CD4-positive, alpha-beta T cell (primary cell): ENCODE data around the gene PIK3AP1. TPM values are rescaled to one million over a fixed set of nuclear protein-coding genes. Genes with fewer than 3 reads are reported as not detected.
"Not testable (repeated sequence)": the region's sequence is repeated elsewhere in the genome, so short reads cannot be mapped to it uniquely, and the experiment has no call there.

Experiments
- ATAC-seq: fragments of 200-7000 bp; cut with Tn5 transposase; one replicate; pipeline ENCODE4 v1.10.0; 2022; ENCODE audit warnings: mild to moderate bottlenecking; ENCODE audit not compliant: poor library complexity
- CTCF ChIA-PET: fragments of 350-600 bp; sonication (Branson Sonifier 250); formaldehyde crosslinking; loops from one replicate; lab custom pipeline; 2021; ENCODE audit warnings: antibody characterized with exemption, inconsistent platforms; lab: Charles Lee
- POLR2A ChIA-PET: fragments of 350-600 bp; sonication (Branson Sonifier 250); formaldehyde crosslinking; loops from one replicate; lab custom pipeline; 2021; ENCODE audit warnings: antibody characterized with exemption, inconsistent platforms; lab: Charles Lee
- DNase-seq, 14 experiments: peaks; one replicate each; pipeline ENCODE4 v3.0.0-alpha.2; 2013 to 2020; ENCODE audit warnings: mixed read lengths in 2 of 14
- H3K27ac ChIP-seq, 2 donors: one replicate each; pipeline versions ENCODE4 v1.5.1 to v1.7.0; 2013; ENCODE audit warnings: low read length in 2 of 2, low read depth in 1 of 2, mild to moderate bottlenecking in 1 of 2
- H3K27me3 ChIP-seq, 2 experiments: 1 replicate in 1 of 2; 2 replicates in 1 of 2; pipeline versions ENCODE4 v1.6.1 to v1.7.0; 2013; ENCODE audit warnings: low read length in 2 of 2, control low read depth in 1 of 2, mild to moderate bottlenecking in 1 of 2, moderate library complexity in 1 of 2; ENCODE audit not compliant: insufficient read depth in 2 of 2, control insufficient read depth in 1 of 2
- H3K36me3 ChIP-seq: one replicate; pipeline ENCODE4 v1.6.1; 2013; ENCODE audit warnings: low read length, control low read depth; ENCODE audit not compliant: insufficient read depth
- H3K4me1 ChIP-seq: one replicate; pipeline ENCODE4 v1.6.1; 2013; ENCODE audit warnings: low read length, control low read depth; ENCODE audit not compliant: insufficient read depth
- H3K4me3 ChIP-seq: one replicate; pipeline ENCODE4 v1.5.1; 2013; ENCODE audit warnings: mild to moderate bottlenecking, low read length, moderate library complexity
- H3K9me3 ChIP-seq, 2 experiments: 1 replicate in 1 of 2; 2 replicates in 1 of 2; pipeline versions ENCODE4 v1.6.1 to v1.7.0; 2013; ENCODE audit warnings: low read length in 2 of 2, mild to moderate bottlenecking in 2 of 2, control low read depth in 1 of 2, moderate library complexity in 1 of 2; ENCODE audit not compliant: control insufficient read depth in 1 of 2, insufficient read depth in 1 of 2
- H3K27ac Mint-ChIP-seq: one replicate; pipeline ENCODE4 v1.8.0; 2020; ENCODE audit warnings: mixed read lengths
- H3K27me3 Mint-ChIP-seq: one replicate; pipeline ENCODE4 v1.8.0; 2021; ENCODE audit warnings: mixed read lengths
- H3K36me3 Mint-ChIP-seq: one replicate; pipeline ENCODE4 v1.8.0; 2021; ENCODE audit warnings: low read depth, mixed read lengths
- H3K4me1 Mint-ChIP-seq: one replicate; pipeline ENCODE4 v1.8.0; 2021; ENCODE audit warnings: low read depth, mixed read lengths
- H3K4me3 Mint-ChIP-seq: one replicate; pipeline ENCODE4 v1.8.0; 2020; ENCODE audit warnings: mild to moderate bottlenecking, mixed read lengths
- H3K9me3 Mint-ChIP-seq: one replicate; pipeline ENCODE4 v1.8.0; 2020; ENCODE audit warnings: mixed read lengths
- CTCF ChIP-seq: fragments of 200-600 bp; IDR thresholded peaks from one replicate; pipeline ENCODE4 v1.8.0; 2022; ENCODE audit warnings: antibody characterized with exemption, mild to moderate bottlenecking
- intact Hi-C, 2 experiments: fragments of 100-400 bp; cut with DNase I in 1 of 2; cut with micrococcal nuclease in 1 of 2; formaldehyde crosslinking; loops; one replicate each; pipeline versions ENCODE4 v1.15.1 to v1.9.0; 2023 to 2025; cut with DNase I, micrococcal nuclease
- total RNA-seq, 174 experiments: library from RNA in 2 of 174; stranded (reverse) in 2 of 174; gene quantifications; one replicate each; pipeline ENCODE4 v1.2.3 and lab custom pipeline; 2021 to 2026

PIK3AP1 gene
- total RNA-seq, 2 experiments from 2014 or later: 0.58 to 0.59 TPM

DNA sequence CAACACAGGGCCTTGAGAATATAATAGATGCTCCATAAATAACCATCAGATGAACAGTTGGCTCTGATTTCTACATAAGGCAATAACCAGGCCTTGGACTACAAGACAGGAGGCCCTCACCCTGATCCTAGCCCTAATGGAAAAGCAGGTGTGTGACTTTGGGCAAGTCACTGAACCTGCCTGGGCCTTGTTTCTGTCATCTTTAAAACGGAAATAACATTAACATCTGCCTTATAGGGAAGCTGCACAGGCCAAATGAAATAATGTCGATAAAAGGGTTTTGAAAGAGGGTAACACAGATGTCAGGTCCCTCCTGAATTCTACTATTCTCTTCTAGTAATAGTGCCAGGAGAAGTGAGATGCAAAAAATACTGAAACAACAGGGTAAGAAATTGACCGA lies 20.7 kb downstream of the PIK3AP1 start:
- Histone ChIP-seq H3K4me1 (no peaks in the 10 kb centered on the region), H3K4me3 (no peak overlapping the region), H3K27me3 (no peaks in the 10 kb centered on the region), H3K27ac (no peak overlapping the region), H3K36me3 (no peaks in the 10 kb centered on the region), H3K9me3 (no peaks in the 10 kb centered on the region)
- no peak for DNase-seq
- TF ChIP-seq CTCF: no peak
- H3K9me3 Mint-ChIP-seq: no peaks in the 10 kb centered on the region
- H3K27me3 Mint-ChIP-seq: no peaks in the 10 kb centered on the region
- ChIA-PET POLR2A (no interaction called here), CTCF (no interaction called here)
- ATAC-seq: no peak
- intact Hi-C loops: no loop called here
- H3K27ac Mint-ChIP-seq: no peak overlapping the region
- H3K36me3 Mint-ChIP-seq: no peaks in the 10 kb centered on the region
- H3K4me1 Mint-ChIP-seq: peaks cover 20% of the 10 kb centered on the region
- H3K4me3 Mint-ChIP-seq: no peak overlapping the region

DNA sequence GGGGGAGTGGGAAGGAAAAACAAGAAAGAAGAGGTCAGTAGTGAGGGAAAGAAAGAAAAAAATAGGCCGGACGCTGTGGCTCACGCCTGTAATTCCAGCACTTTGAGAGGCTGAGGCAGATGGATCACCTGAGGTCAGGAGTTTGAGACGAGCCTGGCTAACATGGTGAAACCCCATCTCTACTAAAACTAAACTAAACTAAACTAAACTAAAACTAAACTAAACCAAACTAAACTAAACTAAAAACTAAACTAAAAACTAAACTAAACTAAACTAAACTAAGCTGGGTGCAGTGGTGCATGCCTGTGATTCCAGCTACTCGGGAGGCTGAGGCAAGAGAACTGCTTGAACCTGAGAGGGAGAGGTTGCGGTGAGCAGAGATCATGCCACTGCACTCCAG lies 22.0 kb downstream of the PIK3AP1 start:
- H3K9me3 Mint-ChIP-seq, ATAC-seq, H3K27me3 Mint-ChIP-seq, H3K4me1 ChIP-seq, POLR2A ChIA-PET, H3K4me3 ChIP-seq, H3K36me3 Mint-ChIP-seq, DNase-seq, H3K36me3 ChIP-seq, H3K27me3 ChIP-seq, H3K27ac Mint-ChIP-seq, intact Hi-C loops, H3K27ac ChIP-seq, H3K9me3 ChIP-seq, H3K4me3 Mint-ChIP-seq, CTCF ChIA-PET: not testable (repeated sequence)
- H3K4me1 Mint-ChIP-seq: peaks cover 20% of the 10 kb centered on the region

GRCh38 chr10:96697438-96697837 lies 22.9 kb downstream of the PIK3AP1 start:
- intact Hi-C loops: no loop called here
- H3K4me3 Mint-ChIP-seq: no peak overlapping the region
- Histone ChIP-seq H3K4me3 (no peak overlapping the region), H3K27ac (no peak overlapping the region), H3K27me3 (no peaks in the 10 kb centered on the region), H3K36me3 (no peaks in the 10 kb centered on the region), H3K9me3 (no peaks in the 10 kb centered on the region), H3K4me1 (no peaks in the 10 kb centered on the region)
- ChIA-PET POLR2A (interaction anchor here (1.6 kb wide), 1 partner anchor 19 kb away, joined by 3 read pairs; no protein-coding TSS in a partner anchor), CTCF (no interaction called here)
- no peaks in the 10 kb centered on the region for H3K9me3 Mint-ChIP-seq
- no peak for TF ChIP-seq CTCF
- ATAC-seq (no peak), DNase-seq (no peak)
- H3K36me3 Mint-ChIP-seq: no peaks in the 10 kb centered on the region
- H3K4me1 Mint-ChIP-seq: peaks cover 20% of the 10 kb centered on the region
- H3K27me3 Mint-ChIP-seq: no peaks in the 10 kb centered on the region
- H3K27ac Mint-ChIP-seq: no peak overlapping the region

DNA sequence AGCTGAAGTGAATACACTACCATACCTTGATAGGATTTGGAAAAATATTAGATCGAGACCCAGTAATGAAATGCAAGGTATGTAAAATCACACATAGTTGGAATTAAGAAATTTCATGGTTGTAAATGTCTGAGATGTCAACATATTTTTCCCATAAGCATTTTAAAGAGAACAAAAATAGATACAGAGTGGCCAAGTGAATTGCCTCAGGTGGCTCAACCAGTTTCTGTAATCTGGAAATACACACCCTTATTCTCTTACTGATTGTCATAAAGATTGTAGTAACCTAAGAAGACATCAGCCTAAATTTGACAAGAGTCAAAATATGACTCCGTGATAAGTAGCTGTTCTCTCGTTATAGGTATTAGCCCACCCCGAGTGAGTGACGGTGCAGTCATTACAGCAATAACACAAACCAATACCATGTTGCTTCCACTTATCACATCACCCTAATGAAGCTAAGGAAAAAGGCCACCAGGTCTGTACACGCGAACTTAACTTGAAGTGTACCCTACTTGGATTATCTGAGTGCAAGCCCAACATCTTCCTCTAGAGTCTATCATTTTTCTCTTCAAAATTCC lies 23.4 kb downstream of the PIK3AP1 start:
- Mint-ChIP-seq H3K4me3 (no peak overlapping the region), H3K27ac (no peak overlapping the region), H3K4me1 (peaks cover 20% of the 10 kb centered on the region), H3K27me3 (no peaks in the 10 kb centered on the region), H3K9me3 (no peaks in the 10 kb centered on the region), H3K36me3 (no peaks in the 10 kb centered on the region)
- POLR2A ChIA-PET: interaction anchor here (1.6 kb wide), 1 partner anchor 20 kb away, joined by 3 read pairs; no protein-coding TSS in a partner anchor
- intact Hi-C loops: no loop called here
- Histone ChIP-seq H3K9me3 (no peaks in the 10 kb centered on the region), H3K4me1 (no peaks in the 10 kb centered on the region), H3K27ac (no peak overlapping the region), H3K27me3 (no peaks in the 10 kb centered on the region), H3K4me3 (no peak overlapping the region), H3K36me3 (no peaks in the 10 kb centered on the region)
- DNase-seq (no peak), ATAC-seq (no peak)
- no peak for TF ChIP-seq CTCF
- CTCF ChIA-PET: no interaction called here
